NCI-H748 (cell line): ENCODE data around the gene FAM222A.
A peak's percentile ranks its signal among the peaks of the same experiment; 100 is the strongest.

Experiments
- DNase-seq: peaks from one replicate; lab custom pipeline; 2025; ENCODE audit not compliant: unreplicated experiment; lab: John Stamatoyannopoulos, UW

FAM222A gene

DNA sequence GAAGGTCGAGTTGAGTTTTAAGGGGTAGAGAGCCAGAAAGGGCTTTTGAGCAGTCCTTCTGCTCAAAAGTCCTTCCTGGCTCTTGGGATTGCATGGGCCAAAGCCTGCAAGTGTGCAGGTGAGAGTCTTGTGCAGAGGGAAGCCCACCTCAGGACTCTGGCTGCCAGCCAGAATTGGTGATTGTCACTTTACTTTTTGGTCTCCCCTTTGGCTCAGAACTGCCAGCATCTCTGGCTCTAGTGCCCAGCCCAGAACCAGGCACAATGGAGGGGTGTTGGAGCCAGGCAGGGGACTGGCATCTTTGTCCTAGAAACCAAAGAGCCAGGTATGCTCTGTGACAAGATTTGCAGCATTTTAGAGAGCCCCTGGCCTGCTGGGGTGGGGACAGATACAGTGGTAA lies 23.5 kb downstream of the FAM222A start:
- no peak for DNase-seq

DNA sequence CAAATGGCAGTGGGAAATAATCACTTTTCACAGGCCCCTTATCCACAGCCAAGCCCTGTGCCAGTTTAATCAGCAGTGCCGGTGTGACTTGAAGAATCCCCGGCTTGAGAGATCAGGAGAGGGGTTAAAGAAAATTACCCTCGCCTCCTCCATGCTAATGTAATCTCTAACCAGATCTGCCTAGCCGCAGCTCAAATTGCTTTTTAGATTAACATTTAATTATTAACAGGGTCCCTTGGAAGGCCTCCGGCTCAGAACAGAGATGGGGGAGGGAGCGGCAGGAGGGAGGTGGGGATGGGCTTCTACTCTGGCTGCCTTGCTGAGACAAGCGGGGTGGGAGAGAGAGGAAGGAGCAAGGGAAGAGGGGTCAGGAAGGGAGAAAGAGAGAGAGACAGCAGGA lies 24.0 kb downstream of the FAM222A start:
- DNase-seq, result no peak

DNA sequence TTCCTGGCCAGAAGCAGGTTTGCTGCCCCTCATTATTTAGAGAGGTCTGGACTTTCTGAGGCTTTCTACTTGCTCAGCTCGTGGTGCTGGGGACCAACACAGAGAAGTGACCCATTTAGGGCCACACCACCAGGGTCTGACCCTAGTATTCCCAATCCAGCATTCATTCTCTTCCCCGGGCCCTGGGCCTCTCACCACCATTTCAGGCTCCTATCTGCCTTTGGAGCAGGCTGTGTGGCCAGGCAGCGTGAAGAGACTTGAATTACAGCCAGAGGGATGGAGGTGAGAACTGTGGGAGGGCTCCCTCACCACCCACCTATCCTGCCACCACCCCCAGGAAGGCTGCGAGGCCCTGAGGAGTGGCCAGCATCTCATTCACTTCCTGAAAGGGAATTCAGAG lies 24.6 kb downstream of the FAM222A start:
- no peak for DNase-seq

DNA sequence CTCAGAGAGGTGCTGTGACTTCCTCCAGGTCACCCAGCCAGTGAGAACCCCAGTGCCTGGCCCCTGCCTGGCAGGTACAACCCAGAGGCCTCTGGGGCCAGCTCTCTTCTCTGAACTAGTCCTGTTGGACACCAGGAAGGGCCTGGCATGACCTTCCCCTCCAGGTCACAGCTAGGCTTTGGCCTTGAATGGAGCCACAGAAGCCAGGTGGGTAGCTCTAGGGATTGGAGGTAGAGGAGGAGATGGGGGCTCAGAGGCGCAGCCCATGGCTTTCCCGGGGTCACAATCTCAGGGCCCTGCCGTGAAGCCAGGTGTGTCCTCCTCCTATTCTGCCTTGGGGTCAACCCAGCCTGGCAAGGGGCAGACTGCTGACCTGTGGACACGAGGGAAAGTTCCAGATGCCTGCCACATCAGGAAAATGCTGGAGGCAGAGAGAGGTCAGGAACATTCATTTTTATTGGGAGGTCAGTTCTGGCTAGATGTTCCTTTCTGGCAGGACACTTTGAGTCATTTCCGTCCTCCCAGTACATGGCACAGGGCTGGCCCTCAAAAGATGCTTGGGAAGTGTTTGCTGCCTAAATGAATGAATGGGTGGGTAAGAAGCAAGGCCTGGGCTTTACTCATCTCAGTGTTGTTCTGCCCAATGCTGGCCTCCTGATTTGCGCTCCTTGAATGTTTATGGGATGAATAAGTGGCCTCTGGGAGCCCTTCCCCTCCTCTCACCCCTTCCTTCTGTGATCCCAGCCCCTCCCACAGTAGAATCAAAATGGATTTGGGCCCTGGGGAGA lies 25.4 kb downstream of the FAM222A start:
- no peak for DNase-seq

DNA sequence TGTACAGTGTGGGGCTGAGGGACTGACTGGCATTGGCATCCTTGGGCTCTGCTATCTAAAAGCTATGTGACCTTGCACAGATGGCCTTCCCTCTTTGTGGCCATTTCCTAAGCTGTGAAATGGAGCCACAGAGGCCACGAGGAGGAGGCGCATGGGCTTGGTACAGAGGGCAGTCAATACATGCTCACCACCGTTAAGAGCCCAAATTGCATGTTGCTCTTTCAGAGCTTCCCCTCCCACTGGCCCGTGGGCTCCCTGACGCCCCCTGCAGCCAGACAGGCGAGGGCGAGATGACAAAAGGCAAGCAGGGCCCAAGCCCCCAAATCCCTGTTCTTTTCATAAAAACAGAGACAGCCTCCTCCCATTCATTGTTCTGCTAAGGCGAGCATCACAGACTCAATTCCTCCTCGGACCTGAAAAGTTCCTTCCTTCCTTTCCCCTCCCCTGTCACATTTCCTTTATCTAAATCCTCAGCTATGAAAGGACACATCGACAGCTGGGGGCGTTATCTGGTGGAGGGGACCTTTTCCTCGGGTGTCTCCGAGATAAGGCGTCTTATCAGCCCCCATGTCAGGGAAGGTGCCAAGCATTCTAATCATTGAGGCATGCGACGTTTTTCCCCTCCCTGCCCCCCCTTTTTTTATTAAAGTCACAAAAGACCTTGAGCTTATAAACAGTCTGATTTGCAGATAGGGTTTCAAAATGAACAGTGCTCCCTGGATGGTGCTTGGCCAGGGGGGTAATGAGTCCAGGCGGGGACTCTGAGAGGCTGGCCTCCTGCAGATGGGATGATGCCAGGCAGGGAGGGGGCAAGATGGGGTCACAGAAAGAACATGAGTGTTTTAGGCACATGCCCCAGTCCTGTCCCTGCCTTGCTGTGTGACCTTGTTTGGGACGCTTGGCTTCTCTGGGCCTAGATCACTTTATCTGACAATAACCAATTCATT lies 26.4 kb downstream of the FAM222A start:
- peak; percentile 21 for DNase-seq

DNA sequence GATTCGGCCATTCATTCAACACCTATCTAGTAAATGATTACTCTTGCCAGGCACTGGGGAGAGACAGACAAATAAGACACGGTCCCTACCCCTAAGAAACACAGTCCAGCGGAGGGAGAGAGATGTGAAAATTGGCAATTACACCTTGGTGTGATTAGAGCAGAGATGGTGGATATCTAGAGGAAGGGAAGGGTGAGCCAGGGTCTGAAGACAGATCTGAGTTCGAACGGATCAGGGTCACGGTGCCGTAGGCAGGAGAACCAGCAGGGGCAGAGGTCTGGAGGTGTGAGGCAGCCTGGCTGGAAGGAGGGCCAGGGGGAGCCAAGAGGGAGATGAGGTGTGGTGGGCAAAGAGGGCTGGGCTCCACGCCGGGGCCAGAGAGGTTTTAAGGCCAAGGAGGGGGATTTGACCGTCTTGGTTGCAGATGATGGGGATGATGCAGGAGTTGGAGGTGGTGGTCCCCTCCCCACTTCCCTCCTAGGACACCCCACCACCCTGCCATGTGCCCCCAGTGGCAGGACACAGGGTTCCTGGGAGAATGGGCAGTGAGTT lies 27.1 kb downstream of the FAM222A start:
- no peak for DNase-seq

DNA sequence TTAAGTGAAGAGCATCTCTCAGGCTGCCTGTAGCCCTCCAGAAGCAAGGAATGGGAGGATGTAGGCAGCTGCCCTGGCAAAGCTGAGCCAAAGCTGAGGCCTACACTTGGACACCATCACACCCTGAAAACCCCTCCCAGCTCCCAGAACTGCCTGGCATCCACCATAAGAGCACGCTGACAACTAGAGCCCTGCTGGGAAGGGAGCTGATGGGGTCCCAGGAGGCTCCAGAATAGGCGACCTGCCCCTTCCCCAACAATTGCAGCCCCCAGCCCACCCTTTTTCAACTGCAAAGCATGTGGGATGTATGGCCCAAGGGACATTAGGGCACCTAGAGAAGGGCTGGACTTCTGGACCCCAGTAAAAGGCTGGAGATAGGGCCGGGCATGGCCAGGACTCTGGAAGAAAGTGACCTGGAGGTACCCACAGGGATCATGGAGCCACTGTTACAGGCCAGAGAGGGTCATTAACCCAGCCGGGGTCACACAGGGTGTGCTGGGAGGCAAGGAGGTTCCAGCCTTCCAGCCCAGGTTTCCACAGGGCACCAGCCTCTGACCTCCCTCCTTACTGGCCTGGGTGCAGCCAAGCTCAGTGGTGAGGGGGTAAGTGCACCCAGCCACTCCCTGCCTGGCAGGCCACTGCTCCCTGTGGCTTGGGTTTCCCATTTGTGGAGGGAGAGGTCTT lies 27.8 kb downstream of the FAM222A start:
- no peak for DNase-seq

DNA sequence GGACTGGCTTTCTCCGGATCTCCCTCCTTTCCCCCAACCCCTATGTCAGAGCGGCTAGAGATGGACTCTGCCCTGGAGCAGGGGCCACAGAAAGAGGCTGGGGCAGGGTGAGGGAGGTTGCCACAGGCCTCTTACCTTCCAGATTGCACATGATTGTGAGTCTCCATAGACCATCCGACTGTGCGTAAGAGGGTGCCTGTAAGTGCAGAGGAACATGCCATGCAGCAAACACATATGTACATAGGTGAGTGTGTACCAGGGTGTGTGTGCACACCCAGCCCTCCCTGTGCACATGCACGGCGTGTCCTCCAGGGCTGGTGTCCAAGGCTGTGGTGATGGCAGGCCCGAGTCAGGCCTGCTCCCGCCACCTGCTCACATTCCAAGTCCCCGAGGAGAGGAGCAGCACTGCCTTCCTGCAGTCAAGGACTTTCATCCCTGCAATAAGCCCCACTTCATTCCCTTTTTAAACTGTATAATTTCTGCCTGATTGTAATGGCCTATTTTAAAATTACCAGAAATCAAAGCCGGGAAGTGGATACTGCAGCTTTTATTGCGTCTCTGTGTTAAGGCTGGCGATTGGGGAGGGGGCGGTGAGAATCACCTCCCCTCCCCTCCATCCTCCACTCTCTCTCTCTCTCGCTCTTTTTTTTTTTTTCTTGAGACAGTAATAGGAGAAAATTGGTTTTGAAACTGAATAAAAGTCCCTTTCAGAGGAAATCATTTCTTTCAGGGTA lies 28.5 kb downstream of the FAM222A start:
- DNase-seq, result no peak

DNA sequence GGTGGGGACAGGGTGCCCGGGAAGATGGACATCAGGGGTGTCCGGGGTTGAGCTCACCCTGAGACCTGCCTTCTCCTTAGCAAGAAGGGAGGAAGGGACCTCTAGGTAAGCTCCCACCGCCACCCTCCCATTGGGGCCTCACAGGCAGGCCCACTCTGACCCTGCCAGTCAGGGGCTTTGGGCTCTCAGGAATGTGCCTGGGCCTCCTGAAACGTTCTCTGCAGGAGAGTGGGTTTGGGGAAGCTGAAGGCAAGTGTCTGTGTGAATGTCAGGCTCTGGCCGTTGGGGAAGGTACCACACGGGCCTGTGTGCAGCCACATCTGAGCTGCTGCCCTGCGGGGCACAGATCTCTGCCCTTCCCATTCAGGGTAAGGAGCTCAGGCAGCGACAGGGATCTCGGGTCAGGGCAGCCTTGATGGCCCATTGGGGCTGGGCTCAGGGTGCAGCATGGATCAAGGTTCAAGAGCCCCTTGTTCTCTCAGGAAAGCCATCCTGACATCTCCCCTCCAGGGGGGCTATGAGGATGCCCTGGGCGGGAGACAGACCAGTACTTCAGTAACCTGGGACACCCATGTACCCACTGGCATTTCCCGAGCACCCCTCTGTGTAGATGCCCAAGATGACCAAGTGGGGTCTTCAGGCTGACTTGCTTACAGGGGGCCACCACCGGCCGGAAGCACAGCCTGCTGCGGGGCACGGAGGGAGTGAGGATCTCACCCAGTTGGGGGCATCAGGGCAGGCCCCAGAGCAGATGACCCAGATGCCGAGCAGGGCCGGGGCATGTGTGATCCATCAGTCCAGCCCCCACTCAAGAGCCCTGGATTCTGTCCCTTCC lies 29.7 kb downstream of the FAM222A start:
- DNase-seq, result no peak

DNA sequence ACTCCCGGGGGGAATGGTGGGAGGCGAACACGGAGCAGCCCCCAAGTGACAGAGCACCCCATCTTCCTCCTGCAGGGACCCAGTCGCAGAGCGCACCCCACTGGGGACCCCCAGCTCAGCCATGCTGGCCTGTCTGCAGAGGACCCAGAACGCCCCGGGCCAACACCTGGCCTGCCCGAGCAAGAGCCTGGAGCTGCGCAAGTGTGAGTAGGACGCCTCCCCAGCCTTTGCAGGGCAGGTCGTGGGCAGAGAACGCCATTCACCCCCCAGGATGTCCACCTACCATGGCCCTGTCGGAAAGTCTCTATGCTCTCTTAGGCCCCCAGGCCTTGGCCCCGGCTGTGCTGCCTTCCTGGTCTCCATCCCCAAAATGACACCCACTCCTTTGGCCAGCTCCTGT lies 30.4 kb downstream of the FAM222A start:
- DNase-seq, result no peak

DNA sequence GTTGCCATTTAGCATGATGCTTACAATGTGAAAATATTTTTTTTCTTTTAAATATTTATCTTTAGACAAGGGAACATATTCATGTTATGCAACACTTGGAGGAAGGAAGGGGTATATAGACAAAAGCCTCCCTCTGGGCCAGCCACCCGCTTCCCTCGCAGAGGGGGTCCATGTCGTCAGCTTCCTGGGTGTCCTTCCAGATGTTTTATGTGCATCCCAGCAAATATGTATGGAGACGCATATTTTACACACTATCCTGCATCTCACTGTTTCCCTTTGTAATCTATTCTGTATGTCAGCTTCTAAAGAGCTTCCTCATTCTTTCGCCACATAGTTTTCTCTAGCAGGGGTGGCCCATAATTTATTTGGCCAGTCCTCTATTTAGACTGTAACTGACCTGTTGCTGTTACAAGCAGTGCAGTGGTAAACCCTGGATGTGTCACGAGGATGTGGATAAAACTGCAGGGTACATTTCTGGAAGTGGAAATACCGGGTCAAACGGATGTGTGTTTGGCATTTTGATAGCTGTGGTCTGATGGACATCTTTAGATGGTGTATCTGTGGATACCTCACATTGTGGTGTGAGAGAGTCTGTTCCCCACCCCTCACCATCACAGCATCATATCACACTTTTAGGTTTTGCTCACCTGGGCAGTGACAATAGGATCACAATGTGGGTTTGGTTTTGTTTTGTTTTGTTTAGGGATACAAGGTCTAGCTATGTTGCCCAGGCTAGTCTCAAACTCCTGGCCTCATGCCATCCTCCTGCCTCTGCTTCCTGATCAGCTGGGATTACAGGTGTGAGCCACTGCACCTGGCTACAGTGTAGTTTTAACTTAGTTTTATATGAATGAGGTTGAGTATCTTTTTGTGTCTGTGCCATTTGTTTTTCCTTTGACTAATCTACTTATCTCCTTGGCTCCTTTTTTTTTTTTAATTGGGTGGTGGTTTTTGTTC lies 31.6 kb downstream of the FAM222A start:
- DNase-seq, result no peak

DNA sequence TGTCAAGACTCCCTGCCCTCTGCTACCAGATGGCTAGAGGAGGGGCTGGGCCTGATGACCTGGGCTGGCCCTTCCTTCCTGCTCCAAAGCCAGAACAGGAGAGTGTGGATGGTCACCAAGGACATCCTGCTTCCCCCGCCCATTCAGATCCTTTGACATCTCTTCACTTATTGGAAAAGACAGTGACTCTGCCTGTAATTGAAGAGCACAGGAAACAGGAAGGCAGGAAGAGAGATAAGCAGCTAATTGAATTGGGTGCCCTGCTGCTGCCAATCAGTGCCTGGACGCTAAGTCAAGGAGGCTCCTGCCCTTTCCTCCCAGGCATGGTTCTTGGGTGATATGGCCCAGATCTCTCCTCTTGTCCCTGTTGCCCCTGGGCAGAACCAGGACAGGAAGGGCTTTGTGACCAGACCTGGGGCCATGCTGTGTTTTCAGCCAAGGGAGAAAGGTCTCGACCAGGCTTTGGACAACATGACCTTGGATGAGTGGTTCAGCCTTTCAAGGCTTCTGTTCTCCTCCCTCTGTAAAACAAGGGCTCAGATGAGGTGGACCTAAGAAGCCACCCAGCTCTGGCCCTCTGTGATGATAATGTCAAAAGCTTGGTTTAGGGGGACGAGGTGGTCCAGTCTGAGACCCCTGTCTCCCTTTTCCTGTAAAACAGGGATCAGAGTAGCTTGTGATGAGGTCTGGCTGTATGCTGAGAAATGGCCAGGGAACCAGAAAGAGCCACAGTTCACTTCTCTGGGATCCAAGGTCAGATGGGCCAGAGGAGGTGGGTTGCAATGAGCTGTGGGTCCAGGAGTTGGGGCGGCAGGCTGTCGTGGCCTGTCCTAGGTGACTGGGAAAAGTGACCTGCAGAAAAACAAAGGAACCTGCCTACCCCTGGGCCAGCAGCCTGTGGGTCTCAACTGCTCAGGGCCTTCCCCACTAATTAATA lies 38.8 kb downstream of the FAM222A start:
- DNase-seq, result no peak

DNA sequence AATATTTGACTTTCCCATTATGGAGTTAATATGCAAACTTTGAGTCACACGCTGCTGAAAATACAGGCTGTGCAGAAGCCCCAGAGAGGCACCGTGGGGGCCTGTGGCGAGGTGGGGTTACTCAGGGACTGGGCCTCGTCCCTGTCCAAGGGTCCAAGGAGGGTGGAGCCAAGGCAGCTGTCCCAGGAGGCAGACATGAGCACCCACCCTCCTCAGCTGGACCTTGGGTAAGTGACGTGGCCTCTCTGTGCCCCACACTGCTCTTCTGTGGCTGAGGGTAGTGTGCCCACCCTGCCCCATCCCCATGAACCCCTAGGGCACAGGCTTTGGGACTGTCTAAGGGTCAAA lies 39.4 kb downstream of the FAM222A start:
- DNase-seq, result no peak

DNA sequence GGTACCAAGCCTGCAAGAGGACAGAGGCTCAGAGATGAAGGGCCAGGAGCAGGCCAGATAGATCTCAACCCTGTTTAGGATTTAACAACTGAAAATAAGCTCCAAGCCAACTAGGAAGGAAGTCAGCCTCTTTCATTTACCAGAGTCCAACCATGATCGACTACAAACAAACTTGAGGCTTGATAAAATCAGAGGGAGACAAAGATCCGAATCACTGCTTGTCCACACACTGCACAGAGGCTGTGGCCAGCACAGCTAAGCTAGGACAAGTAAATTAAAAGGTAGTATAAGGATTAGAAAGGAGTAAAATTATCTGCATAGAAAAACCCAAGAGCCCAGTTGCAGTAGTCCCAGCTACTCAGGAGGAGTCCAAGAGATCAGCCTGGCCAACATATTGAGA lies 40.3 kb downstream of the FAM222A start:
- DNase-seq, result no peak

DNA sequence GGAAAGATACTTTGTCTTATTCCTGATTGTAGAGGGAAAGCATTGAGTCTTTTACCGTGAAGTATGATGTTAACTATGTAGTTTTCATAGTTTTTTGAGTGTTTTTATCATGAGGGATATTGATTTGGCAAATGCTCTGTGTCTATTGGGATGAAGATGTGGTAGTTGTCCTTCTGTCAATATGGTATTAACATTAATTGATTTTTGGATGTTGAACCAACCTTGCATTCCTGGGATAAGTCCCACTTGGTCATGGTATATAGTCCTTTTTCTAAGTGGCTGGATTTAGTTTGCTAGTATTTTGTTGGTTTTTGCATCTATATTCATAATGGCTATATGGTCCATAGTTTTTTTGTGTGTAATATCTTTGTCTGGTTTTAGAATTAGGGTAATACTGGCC lies 42.8 kb downstream of the FAM222A start:
- DNase-seq, result no peak

DNA sequence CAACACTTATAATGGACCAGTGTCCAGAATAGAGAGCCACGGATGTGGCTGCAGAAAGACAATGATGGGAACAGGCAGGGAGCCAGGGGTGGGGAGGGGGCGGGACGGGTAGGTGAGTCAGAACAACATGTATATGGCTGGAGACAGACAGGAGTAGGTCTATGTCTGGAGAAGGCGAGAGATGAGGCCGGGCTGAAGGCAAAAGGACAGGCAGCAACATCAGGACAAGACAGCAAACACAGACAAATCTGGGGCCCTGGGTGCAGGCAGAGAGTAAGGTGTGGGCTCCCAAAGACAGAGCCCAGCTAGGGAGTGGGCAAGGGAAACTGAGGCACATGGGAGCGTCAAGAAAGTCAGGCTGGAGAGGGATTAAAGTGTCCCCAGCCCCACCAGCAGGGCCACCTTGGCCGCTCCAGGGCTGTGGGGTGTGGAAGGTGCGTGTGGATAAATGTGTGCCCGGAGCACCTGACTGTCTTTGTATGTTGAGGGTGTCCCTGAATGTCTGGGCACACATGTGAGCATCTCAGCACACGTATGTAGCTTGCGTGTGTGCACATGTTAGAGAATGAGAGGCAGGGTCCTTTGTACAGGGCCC lies 44.1 kb downstream of the FAM222A start:
- no peak for DNase-seq
